Stimulated activated naive CD8-positive, alpha-beta T cell treated with anti-CD3 and anti-CD28 coated beads, Interleukin-15, Interleukin-2, amounts not matched to agents 100 ng/mL and 50 ng/mL, for 24 hours (primary cell): ENCODE data around the gene GNG12.

Experiments
- H3K27ac Mint-ChIP-seq: one replicate; pipeline ENCODE4 v1.8.0; 2021; ENCODE audit warnings: mild to moderate bottlenecking, mixed read lengths
- H3K27me3 Mint-ChIP-seq: one replicate; pipeline ENCODE4 v1.8.0; 2021; ENCODE audit warnings: mixed read lengths
- H3K36me3 Mint-ChIP-seq: one replicate; pipeline ENCODE4 v1.8.0; 2021; ENCODE audit warnings: low read depth, mixed read lengths
- H3K4me1 Mint-ChIP-seq: one replicate; pipeline ENCODE4 v1.8.0; 2021; ENCODE audit warnings: low read depth, mixed read lengths
- H3K4me3 Mint-ChIP-seq: one replicate; pipeline ENCODE4 v1.8.0; 2021; ENCODE audit warnings: mild to moderate bottlenecking, mixed read lengths
- H3K9me3 Mint-ChIP-seq: one replicate; pipeline ENCODE4 v1.8.0; 2021; ENCODE audit warnings: mixed read lengths

Gene GNG12

GRCh38 chr1:67750691-67751054 lies 82.6 kb downstream of the GNG12 start:
- Mint-ChIP-seq H3K27ac (no peak overlapping the region), H3K36me3 (no peaks in the 10 kb centered on the region), H3K4me1 (peaks cover 40% of the 10 kb centered on the region), H3K9me3 (no peaks in the 10 kb centered on the region), H3K27me3 (peaks cover 18% of the 10 kb centered on the region), H3K4me3 (no peak overlapping the region)

GRCh38 chr1:67749844-67750690 lies 83.2 kb downstream of the GNG12 start:
- Mint-ChIP-seq H3K9me3 (no peaks in the 10 kb centered on the region), H3K27me3 (peaks cover 18% of the 10 kb centered on the region), H3K36me3 (no peaks in the 10 kb centered on the region), H3K27ac (peak overlapping the region; percentile 38), H3K4me3 (no peak overlapping the region), H3K4me1 (peaks cover 37% of the 10 kb centered on the region)

DNA sequence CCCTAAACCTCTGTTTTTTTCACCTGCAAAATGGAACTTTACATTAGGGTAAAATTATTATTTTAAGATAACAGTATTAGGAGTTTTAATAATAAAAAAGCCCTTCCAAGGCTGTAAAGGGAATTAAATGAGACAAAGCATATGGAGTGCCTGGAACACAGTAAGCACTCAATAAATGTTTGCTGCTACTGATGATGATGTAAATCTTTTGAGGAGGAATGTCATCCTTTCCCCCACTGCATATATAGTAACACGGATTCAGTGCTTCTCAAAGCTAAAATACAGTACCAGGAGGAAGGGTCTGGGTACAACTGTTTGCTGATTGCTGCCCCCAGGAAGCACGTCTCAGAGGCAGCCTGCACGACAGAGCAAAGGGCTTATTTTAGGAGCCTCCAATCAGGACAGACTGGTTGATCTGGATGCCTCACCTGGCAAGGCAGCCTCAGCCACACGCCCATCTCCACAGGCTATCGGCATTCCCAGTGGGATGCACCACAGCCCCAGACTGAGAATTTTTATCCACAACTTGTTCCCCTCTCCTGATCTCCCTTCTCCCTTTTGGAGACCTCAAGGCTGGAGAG lies 83.9 kb downstream of the GNG12 start:
- H3K4me3 Mint-ChIP-seq: no peak overlapping the region
- H3K27me3 Mint-ChIP-seq: peaks cover 18% of the 10 kb centered on the region
- no peaks in the 10 kb centered on the region for H3K36me3 Mint-ChIP-seq
- no peaks in the 10 kb centered on the region for H3K9me3 Mint-ChIP-seq
- peak overlapping the region; percentile 38 for H3K27ac Mint-ChIP-seq
- H3K4me1 Mint-ChIP-seq: peaks cover 32% of the 10 kb centered on the region

DNA sequence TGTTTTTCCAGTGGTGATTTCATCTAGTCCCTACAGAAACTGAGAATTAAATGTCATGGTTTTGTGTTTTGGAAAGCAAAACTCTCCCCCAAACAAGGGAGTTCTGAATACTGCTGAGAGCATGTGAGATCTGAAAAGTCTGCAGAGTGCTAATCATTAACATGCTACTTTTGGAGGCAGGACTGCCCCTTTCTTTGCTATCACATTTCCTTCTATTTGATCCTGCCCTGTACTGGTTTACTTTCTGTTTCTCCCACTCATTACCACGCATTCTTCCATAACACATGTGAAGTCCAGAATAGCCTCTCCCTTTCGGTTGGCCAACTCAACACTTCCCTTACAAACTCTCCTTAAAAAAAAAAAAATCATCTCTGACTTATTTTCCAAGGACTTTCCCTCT lies 84.6 kb downstream of the GNG12 start:
- H3K4me3 Mint-ChIP-seq: no peak overlapping the region
- H3K9me3 Mint-ChIP-seq: no peaks in the 10 kb centered on the region
- H3K27ac Mint-ChIP-seq: no peak overlapping the region
- peaks cover 17% of the 10 kb centered on the region for H3K27me3 Mint-ChIP-seq
- peaks cover 27% of the 10 kb centered on the region for H3K4me1 Mint-ChIP-seq
- no peaks in the 10 kb centered on the region for H3K36me3 Mint-ChIP-seq

GRCh38 chr1:67747671-67748546 lies 85.4 kb downstream of the GNG12 start:
- Mint-ChIP-seq H3K36me3 (no peaks in the 10 kb centered on the region), H3K4me3 (no peak overlapping the region), H3K4me1 (peaks cover 27% of the 10 kb centered on the region), H3K9me3 (no peaks in the 10 kb centered on the region), H3K27me3 (peaks cover 17% of the 10 kb centered on the region), H3K27ac (no peak overlapping the region)

- Mint-ChIP-seq H3K27ac (no peak overlapping the region), H3K9me3 (no peaks in the 10 kb centered on the region), H3K27me3 (peaks cover 17% of the 10 kb centered on the region), H3K4me1 (peaks cover 27% of the 10 kb centered on the region), H3K36me3 (no peaks in the 10 kb centered on the region), H3K4me3 (no peak overlapping the region)
These were observed 87.2 kb downstream of the GNG12 start for GRCh38 chr1:67745875-67746698.

DNA sequence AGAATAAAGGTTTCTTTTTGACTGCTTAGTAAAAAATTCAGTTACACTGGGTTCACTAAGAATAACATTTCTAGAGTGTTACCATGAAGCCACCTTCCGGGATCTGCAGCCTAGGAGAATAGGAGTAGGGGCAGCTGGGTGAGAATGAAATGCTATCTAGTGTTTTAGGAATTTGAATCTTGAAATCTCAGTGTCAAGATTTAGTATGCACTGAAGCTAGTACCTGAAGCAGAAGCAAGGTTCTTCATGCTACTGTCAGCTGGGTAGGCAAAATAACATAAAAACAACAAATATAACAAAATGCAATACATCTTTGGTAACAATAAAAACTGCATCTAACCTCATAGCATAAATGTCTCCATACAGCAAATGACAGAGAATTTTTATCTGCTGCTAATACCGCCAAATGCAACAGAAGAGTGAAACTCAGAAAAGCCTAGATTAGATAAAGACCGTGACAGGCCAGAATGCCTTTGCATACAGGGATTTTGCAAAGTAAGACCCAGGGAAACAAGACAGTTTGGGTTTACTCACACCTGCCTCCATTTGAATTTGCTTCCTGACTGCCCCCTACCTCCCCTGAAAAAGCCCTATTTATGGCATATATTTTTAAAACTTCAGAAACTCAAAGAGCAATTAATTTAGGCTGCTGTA lies 90.1 kb downstream of the GNG12 start:
- Mint-ChIP-seq H3K27ac (no peak overlapping the region), H3K27me3 (peaks cover 19% of the 10 kb centered on the region), H3K4me3 (no peak overlapping the region)

GRCh38 chr1:67741736-67742135 lies 91.5 kb downstream of the GNG12 start:
- no peaks in the 10 kb centered on the region for H3K9me3 Mint-ChIP-seq
- no peak overlapping the region for H3K4me3 Mint-ChIP-seq
- peaks cover under 1% of the 10 kb centered on the region for H3K4me1 Mint-ChIP-seq
- no peaks in the 10 kb centered on the region for H3K36me3 Mint-ChIP-seq
- no peak overlapping the region for H3K27ac Mint-ChIP-seq
- H3K27me3 Mint-ChIP-seq: peaks cover 10% of the 10 kb centered on the region

More for the DNA sequence above, 90.1 kb downstream of the GNG12 start:
- H3K36me3 Mint-ChIP-seq: no peaks in the 10 kb centered on the region
- peaks cover 6% of the 10 kb centered on the region for H3K4me1 Mint-ChIP-seq
- no peaks in the 10 kb centered on the region for H3K9me3 Mint-ChIP-seq

DNA sequence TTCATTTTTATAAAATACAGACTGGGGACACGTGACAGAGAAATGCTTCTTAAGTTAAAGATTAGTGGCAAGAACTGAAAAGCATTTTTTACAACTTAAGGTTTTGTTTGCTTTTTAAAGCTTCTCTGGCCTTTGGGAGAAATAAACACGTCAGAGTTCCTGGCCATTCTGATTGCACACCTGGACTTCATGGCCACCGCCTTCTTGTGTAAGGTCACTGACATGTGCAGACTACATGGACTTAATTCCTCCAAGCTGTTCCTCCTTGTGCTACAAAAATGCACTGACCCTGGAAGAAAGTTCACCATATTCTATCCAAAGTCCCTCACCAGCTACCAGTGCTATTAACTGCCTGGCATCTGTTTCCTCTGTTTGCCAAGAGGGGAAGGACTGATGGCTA lies 92.1 kb downstream of the GNG12 start:
- H3K9me3 Mint-ChIP-seq: no peaks in the 10 kb centered on the region
- H3K4me3 Mint-ChIP-seq: no peak overlapping the region
- H3K27ac Mint-ChIP-seq: no peak overlapping the region

DNA sequence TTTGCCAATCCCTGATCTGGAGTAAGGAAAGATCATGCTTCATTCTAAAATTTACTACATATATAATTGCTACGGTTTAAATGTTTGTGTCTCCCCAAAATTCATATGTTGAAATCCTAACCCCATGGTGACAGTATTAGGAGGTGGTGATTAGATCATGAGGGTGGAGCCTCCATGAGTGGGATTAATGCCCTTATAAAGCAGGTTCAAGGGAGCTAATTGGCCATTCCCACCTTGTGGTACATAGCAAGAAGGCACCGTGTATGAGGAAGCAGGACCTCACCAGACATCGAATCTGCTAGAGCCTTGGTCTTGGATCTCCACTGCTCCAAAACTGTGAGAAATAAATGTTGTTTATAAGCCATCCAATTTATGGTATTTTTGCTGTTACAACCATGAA lies 92.7 kb downstream of the GNG12 start:
- Mint-ChIP-seq H3K27me3 (peaks cover 10% of the 10 kb centered on the region), H3K36me3 (no peaks in the 10 kb centered on the region), H3K9me3 (no peaks in the 10 kb centered on the region), H3K27ac (no peak overlapping the region), H3K4me3 (no peak overlapping the region), H3K4me1 (peaks cover 13% of the 10 kb centered on the region)

More for the DNA sequence above, 92.1 kb downstream of the GNG12 start:
- H3K27me3 Mint-ChIP-seq: peaks cover 10% of the 10 kb centered on the region
- peaks cover 7% of the 10 kb centered on the region for H3K4me1 Mint-ChIP-seq
- H3K36me3 Mint-ChIP-seq: no peaks in the 10 kb centered on the region

DNA sequence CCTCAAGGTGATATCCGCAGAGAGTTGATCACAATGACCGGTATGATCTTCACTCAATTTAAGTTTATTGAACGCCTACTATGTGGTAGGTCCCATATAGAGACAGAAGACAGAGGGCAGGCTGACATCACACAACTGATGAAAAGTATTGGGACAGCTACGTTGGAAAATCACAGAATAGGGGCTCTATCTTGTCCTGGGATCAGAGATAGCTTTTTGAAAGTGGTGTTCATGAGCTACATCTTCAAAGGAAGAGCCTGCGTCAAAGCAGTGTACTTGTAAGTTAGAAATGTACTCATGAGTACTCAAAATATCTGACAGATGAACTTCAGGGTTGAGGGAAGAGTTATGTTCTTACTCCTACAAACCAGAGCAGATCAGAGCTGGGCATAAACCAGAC lies 93.9 kb downstream of the GNG12 start:
- H3K27ac Mint-ChIP-seq: no peak overlapping the region
- H3K27me3 Mint-ChIP-seq: peaks cover 6% of the 10 kb centered on the region
- H3K36me3 Mint-ChIP-seq: no peaks in the 10 kb centered on the region
- H3K4me3 Mint-ChIP-seq: no peak overlapping the region
- H3K9me3 Mint-ChIP-seq: no peaks in the 10 kb centered on the region
- peaks cover 19% of the 10 kb centered on the region for H3K4me1 Mint-ChIP-seq

GRCh38 chr1:67738401-67738800 lies 94.9 kb downstream of the GNG12 start:
- Mint-ChIP-seq H3K27me3 (peaks cover 6% of the 10 kb centered on the region), H3K4me1 (peaks cover 27% of the 10 kb centered on the region), H3K4me3 (no peak overlapping the region)

DNA sequence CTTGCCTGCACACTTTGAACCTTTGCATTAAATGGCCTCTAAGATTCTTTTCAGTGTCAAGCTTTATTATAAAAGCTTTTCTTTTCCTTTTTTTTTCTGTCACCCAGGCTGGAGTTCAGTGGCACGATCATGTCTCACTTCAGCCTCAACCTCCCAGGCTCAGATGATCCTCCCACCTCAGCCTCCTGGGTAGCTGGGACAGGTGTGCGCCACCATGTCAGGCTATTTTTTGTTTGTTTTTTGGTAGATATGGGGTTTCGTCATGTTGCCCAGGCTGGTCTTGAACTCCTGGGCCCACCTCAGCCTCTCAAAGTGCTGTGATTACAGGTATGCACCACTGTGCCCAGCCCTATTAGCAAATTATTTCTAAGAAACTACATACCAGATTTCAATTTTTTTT lies 95.4 kb downstream of the GNG12 start:
- peaks cover 30% of the 10 kb centered on the region for H3K4me1 Mint-ChIP-seq
- H3K36me3 Mint-ChIP-seq: no peaks in the 10 kb centered on the region
- H3K27me3 Mint-ChIP-seq: peaks cover 6% of the 10 kb centered on the region
- no peaks in the 10 kb centered on the region for H3K9me3 Mint-ChIP-seq
- H3K27ac Mint-ChIP-seq: no peak overlapping the region
- no peak overlapping the region for H3K4me3 Mint-ChIP-seq

More at GRCh38 chr1:67738401-67738800, 94.9 kb downstream of the GNG12 start:
- Mint-ChIP-seq H3K9me3 (no peaks in the 10 kb centered on the region), H3K27ac (no peak overlapping the region), H3K36me3 (no peaks in the 10 kb centered on the region)

- Mint-ChIP-seq H3K36me3 (no peaks in the 10 kb centered on the region), H3K4me1 (peaks cover 30% of the 10 kb centered on the region), H3K27ac (no peak overlapping the region), H3K4me3 (no peak overlapping the region), H3K9me3 (no peaks in the 10 kb centered on the region), H3K27me3 (peaks cover 6% of the 10 kb centered on the region)
These were observed 96.5 kb downstream of the GNG12 start for GRCh38 chr1:67736750-67737149.
